PC-3 (cell line): Measurements from ENCODE around the gene TUBD1. TPM values are rescaled to one million over a fixed set of nuclear protein-coding genes. Genes with fewer than 3 reads are reported as not detected.

ENCODE experiments used
- ATAC-seq: fragments of 200-7000 bp; cut with Tn5 transposase; 2 replicates; pipeline ENCODE4 v1.9.1; 2020; ENCODE audit warnings: mild to moderate bottlenecking, moderate library complexity
- BruUV-seq: library from RNA; stranded (reverse); fragments of 400-500 nt; replicated peaks from 2 replicates; lab custom pipeline; 2021; lab: Mats Ljungman, UMichigan
- CTCF ChIA-PET: fragments of 300-600 bp; sonication (Branson Sonifier 250); formaldehyde crosslinking; loops from one replicate; lab custom pipeline; 2022; ENCODE audit warnings: antibody characterized with exemption; lab: Charles Lee
- POLR2A ChIA-PET: fragments of 300-600 bp; sonication (Branson Sonifier 250); formaldehyde crosslinking; loops from one replicate; lab custom pipeline; 2022; ENCODE audit warnings: antibody characterized with exemption; ENCODE audit not compliant: unreplicated experiment; lab: Charles Lee
- DNase-seq: peaks from one replicate; pipeline ENCODE4 v3.0.0-alpha.2; 2015
- H2AFZ ChIP-seq: fragments of 300-600 bp; sonication (generic); 2 replicates; pipeline ENCODE4 v1.6.0; 2016; ENCODE audit warnings: antibody characterized with exemption, low read length
- H3F3A ChIP-seq: fragments of 300-600 bp; sonication (generic); one replicate; pipeline ENCODE4 v1.6.0; 2017; ENCODE audit warnings: antibody characterized with exemption, low read length, control low read depth, mild to moderate bottlenecking; ENCODE audit not compliant: unreplicated experiment
- H3K27ac ChIP-seq: fragments of 300-600 bp; sonication (generic); 2 replicates; pipeline ENCODE4 v1.5.1; 2016; ENCODE audit warnings: mild to moderate bottlenecking, low read length
- H3K27me3 ChIP-seq: fragments of 300-600 bp; sonication (generic); 2 replicates; pipeline ENCODE4 v1.6.1; 2016; ENCODE audit warnings: low read length, mixed read lengths
- H3K36me3 ChIP-seq: fragments of 300-600 bp; sonication (generic); 2 replicates; pipeline ENCODE4 v1.6.1; 2016; ENCODE audit warnings: low read depth, mixed run types, low read length, mixed read lengths
- H3K4me1 ChIP-seq: fragments of 300-600 bp; sonication (generic); 2 replicates; pipeline ENCODE4 v1.5.1; 2016; ENCODE audit warnings: low read length; ENCODE audit not compliant: insufficient read depth
- H3K4me2 ChIP-seq: fragments of 300-600 bp; sonication (generic); 2 replicates; pipeline ENCODE4 v1.6.0; 2016; ENCODE audit warnings: low read length
- H3K4me3 ChIP-seq: fragments of 300-600 bp; sonication (generic); 2 replicates; pipeline ENCODE4 v1.5.1; 2016; ENCODE audit warnings: mild to moderate bottlenecking, low read length, mixed read lengths
- H3K79me2 ChIP-seq: fragments of 300-600 bp; sonication (generic); 2 replicates; pipeline ENCODE4 v1.6.1; 2017; ENCODE audit warnings: low read length, mixed read lengths
- H3K9ac ChIP-seq: fragments of 300-600 bp; sonication (generic); 2 replicates; pipeline ENCODE4 v1.6.0; 2016; ENCODE audit warnings: mild to moderate bottlenecking, low read length
- H3K9me2 ChIP-seq: fragments of 300-600 bp; sonication (generic); replicated peaks from 2 replicates; pipeline ENCODE4 v1.6.1; 2016; ENCODE audit warnings: mixed run types, low read length, mixed read lengths
- H3K9me3 ChIP-seq: fragments of 300-600 bp; sonication (generic); 2 replicates; pipeline ENCODE4 v1.6.1; 2016; ENCODE audit warnings: low read length, mixed read lengths
- H4K20me1 ChIP-seq: fragments of 300-600 bp; sonication (generic); 2 replicates; pipeline ENCODE4 v1.6.1; 2016; ENCODE audit warnings: low read length, mixed read lengths
- EZH2 ChIP-seq: fragments of 300-600 bp; sonication (generic); IDR thresholded peaks from one replicate; pipeline ENCODE4 v1.6.1; 2017; ENCODE audit warnings: antibody characterized with exemption, mild to moderate bottlenecking, low read length; ENCODE audit not compliant: unreplicated experiment
- EZH2phosphoT487 ChIP-seq: fragments of 300-600 bp; sonication (generic); IDR thresholded peaks from 2 replicates; pipeline ENCODE4 v1.6.1; 2018; ENCODE audit warnings: mild to moderate bottlenecking, antibody characterized with exemption, low read length, borderline replicate concordance
- intact Hi-C: fragments of 100-400 bp; cut with micrococcal nuclease; formaldehyde crosslinking; loops from 2 replicates; pipeline ENCODE4 v1.9.0; 2023
- total RNA-seq: library from RNA; depleted of rRNA; stranded (reverse); fragments of >200 nt; gene quantifications from 2 replicates; pipeline ENCODE4 v1.2.3, GENCODE V29; 2014
- TF ChIP-seq, protein P1 (sequence below): fragments of 300-600 bp; sonication (generic); conservative IDR thresholded peaks from 2 replicates; pipeline ENCODE4 v1.5.1; 2017; ENCODE audit warnings: antibody characterized with exemption, low read depth, mild to moderate bottlenecking, low read length

The TUBD1 gene
- total RNA-seq, 1 experiment from 2014 or later, result 8.2 TPM

GRCh38 chr17:59878624-59879023 lies 14.1 kb downstream of the TUBD1 start:
- BruUV-seq, result no TSS peak
- H3K27me3 ChIP-seq, result no peaks in the 10 kb centered on the region
- no peaks in the 10 kb centered on the region for H3K79me2 ChIP-seq
- H2AFZ ChIP-seq, result no peak overlapping the region
- no peaks in the 10 kb centered on the region for H4K20me1 ChIP-seq
- TF ChIP-seq EZH2phosphoT487 (no peak), EZH2 (no peak)
- TF ChIP-seq, protein P1, sequence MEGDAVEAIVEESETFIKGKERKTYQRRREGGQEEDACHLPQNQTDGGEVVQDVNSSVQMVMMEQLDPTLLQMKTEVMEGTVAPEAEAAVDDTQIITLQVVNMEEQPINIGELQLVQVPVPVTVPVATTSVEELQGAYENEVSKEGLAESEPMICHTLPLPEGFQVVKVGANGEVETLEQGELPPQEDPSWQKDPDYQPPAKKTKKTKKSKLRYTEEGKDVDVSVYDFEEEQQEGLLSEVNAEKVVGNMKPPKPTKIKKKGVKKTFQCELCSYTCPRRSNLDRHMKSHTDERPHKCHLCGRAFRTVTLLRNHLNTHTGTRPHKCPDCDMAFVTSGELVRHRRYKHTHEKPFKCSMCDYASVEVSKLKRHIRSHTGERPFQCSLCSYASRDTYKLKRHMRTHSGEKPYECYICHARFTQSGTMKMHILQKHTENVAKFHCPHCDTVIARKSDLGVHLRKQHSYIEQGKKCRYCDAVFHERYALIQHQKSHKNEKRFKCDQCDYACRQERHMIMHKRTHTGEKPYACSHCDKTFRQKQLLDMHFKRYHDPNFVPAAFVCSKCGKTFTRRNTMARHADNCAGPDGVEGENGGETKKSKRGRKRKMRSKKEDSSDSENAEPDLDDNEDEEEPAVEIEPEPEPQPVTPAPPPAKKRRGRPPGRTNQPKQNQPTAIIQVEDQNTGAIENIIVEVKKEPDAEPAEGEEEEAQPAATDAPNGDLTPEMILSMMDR, result no peak
- H3K4me1 ChIP-seq, result no peaks in the 10 kb centered on the region
- no peak for DNase-seq
- ATAC-seq, result no peak
- ChIA-PET POLR2A (interaction anchor here (0.6 kb wide), 1 partner anchor 43 kb away, joined by 4 read pairs; no protein-coding TSS in a partner anchor), CTCF (no interaction called here)
- no peak overlapping the region for H3K4me2 ChIP-seq
- H3F3A ChIP-seq, result no peaks in the 10 kb centered on the region
- no peak overlapping the region for H3K9ac ChIP-seq
- H3K9me2 ChIP-seq, result no peaks in the 10 kb centered on the region
- intact Hi-C loops, result no loop called here
- no peaks in the 10 kb centered on the region for H3K9me3 ChIP-seq
- H3K36me3 ChIP-seq, result peaks cover 39% of the 10 kb centered on the region
- no peak overlapping the region for H3K4me3 ChIP-seq
- H3K27ac ChIP-seq, result no peak overlapping the region

DNA sequence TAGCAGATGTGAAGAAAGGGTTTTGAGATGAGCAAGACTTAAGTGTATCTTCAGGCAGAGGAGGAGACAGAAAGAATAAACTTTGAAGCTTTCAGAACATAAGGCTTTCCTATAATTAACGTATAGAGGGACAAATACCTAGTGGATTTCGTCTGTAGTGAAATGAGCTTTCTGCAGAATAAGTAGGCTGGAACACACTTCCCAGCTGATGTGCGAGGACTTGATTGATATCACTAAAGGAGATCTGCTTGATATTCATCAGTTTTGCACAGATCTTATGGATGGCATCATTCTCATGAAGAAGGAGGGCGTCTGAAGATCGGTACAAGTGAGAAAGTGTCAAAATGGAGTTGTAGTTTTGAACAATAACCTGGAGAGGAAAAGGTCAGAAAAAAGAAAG lies 14.8 kb downstream of the TUBD1 start:
- Histone ChIP-seq H3K9me3 (no peaks in the 10 kb centered on the region), H3K27ac (no peak overlapping the region), H3K9ac (no peak overlapping the region), H3K4me2 (no peak overlapping the region), H3K4me3 (no peak overlapping the region), H3F3A (no peaks in the 10 kb centered on the region), H2AFZ (no peak overlapping the region), H3K4me1 (no peaks in the 10 kb centered on the region), H3K79me2 (no peaks in the 10 kb centered on the region), H3K36me3 (peaks cover 43% of the 10 kb centered on the region), H4K20me1 (no peaks in the 10 kb centered on the region), H3K9me2 (no peaks in the 10 kb centered on the region), H3K27me3 (no peaks in the 10 kb centered on the region)
- TF ChIP-seq, protein P1, result no peak
- TF ChIP-seq EZH2phosphoT487 (no peak), EZH2 (no peak)
- ATAC-seq (no peak), DNase-seq (no peak)
- BruUV-seq, result no TSS peak
- ChIA-PET CTCF (no interaction called here), POLR2A (interaction anchor here (0.6 kb wide), 1 partner anchor 42 kb away, joined by 4 read pairs; no protein-coding TSS in a partner anchor)
- intact Hi-C loops, result no loop called here

DNA sequence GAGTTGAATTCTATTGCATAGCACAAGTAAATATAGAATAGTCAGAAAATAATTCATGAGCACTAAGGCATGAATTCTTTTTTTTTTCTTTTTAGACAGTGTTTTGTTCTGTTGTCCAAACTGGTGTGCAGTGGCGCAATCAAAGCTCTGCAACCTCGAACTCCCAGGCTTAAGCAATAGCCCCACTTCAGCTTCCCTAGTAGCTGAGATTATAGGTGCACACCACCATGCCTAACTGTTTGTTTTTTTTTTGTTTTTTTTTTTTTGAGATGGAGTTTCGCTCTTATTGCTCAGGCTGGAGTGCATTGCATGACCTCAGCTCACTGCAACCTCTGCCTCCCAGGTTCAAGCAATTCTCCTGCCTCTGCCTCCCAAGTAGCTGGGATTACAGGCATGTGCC lies 16.6 kb downstream of the TUBD1 start:
- no peak overlapping the region for H3K4me3 ChIP-seq
- POLR2A ChIA-PET, result no interaction called here
- H3K4me1 ChIP-seq, result no peaks in the 10 kb centered on the region
- no peaks in the 10 kb centered on the region for H4K20me1 ChIP-seq
- BruUV-seq, result no TSS peak
- no peaks in the 10 kb centered on the region for H3F3A ChIP-seq
- H2AFZ ChIP-seq, result no peak overlapping the region
- H3K9me2 ChIP-seq, result no peaks in the 10 kb centered on the region
- intact Hi-C loops, result no loop called here
- no peak overlapping the region for H3K4me2 ChIP-seq
- peaks cover 43% of the 10 kb centered on the region for H3K36me3 ChIP-seq
- no peaks in the 10 kb centered on the region for H3K79me2 ChIP-seq
- ATAC-seq (no peak), DNase-seq (no peak)
- H3K27me3 ChIP-seq, result no peaks in the 10 kb centered on the region
- no peaks in the 10 kb centered on the region for H3K9me3 ChIP-seq
- CTCF ChIA-PET, result no interaction called here
- no peak overlapping the region for H3K9ac ChIP-seq
- no peak overlapping the region for H3K27ac ChIP-seq
- TF ChIP-seq EZH2 (no peak), EZH2phosphoT487 (no peak)
- TF ChIP-seq, protein P1, result no peak
